ENCODE data around the gene EFNB2.

DNA sequence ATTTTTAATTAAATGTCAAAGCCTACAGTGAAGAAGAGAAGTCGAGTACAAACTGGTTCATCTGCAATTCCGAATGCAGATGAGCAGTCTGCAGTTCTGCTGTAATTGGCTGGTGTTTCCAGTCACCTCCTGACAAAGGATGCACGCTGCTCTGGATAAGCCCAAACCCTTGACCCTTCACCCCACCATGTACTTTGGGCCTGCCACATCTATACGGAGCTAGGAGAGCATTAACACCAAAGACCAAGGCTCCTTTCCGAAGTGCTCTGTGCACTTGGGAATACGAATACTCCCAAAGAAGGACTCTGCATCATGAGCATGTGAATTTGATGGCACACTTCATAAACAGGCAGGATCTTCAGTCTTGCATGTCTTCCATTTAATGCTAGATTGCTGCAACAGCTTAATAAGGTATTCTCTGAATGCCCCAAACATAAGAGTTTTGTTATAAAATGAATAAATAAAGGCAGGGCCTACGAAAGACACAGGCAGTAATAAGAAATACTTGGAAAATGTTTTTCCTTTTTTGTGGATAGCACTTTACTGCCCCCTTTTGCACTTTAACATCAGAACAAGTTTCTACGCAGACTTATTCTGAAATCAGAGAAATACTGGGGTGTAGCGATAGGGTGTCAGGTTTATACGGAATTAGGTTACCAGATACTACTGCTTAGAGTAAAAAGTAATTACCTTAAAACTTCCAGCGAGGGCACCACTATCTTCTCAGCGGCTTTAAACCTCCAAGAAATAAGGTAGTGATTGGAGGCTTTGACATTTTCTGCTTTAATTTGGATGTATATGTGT lies 15.0 kb downstream of the EFNB2 start:
- TF ChIP-seq CREM (IDR thresholded peaks at IDR 0.05; ENCODE audit: low read depth) (no peak), BRF2 (IDR thresholded peaks at IDR 0.05; ENCODE audit: borderline replicate concordance, insufficient read depth, insufficient read length) (no peak), CTCF (IDR thresholded peaks at IDR 0.05 in 2 of 3, conservative IDR thresholded peaks at IDR 0.05 in 1 of 3; ENCODE audit: insufficient read depth in 2 of 3, low read depth in 1 of 3, low read length in 3 of 3) (no peak; a peak in 1 of 6 replicates), TEAD4 (IDR thresholded peaks at IDR 0.05; ENCODE audit: low read length) (no peak), TEAD4 (CRISPR knock-in tag; IDR thresholded peaks at IDR 0.05; ENCODE audit: borderline replicate concordance) (no peak), ZNF140 (CRISPR knock-in tag; IDR thresholded peaks at IDR 0.05) (no peak), ZBTB7A (IDR thresholded peaks at IDR 0.05; ENCODE audit: borderline replicate concordance, control insufficient read depth, low read depth, low read length) (no peak), KDM1A (IDR thresholded peaks at IDR 0.05) (no peak), PTBP1 (IDR thresholded peaks at IDR 0.05; ENCODE audit: low read depth, low read length) (no peak), SPI1 (IDR thresholded peaks at IDR 0.05; ENCODE audit: borderline replicate concordance, low read depth, low read length) (no peak), PCBP1 (IDR thresholded peaks at IDR 0.05; ENCODE audit: low read depth, low read length, poor library complexity, severe bottlenecking) (no peak)

Data from K562 (cell line).